ENCODE results near the gene ATP9B. TPM values are rescaled to one million over a fixed set of nuclear protein-coding genes. Genes with fewer than 3 reads are reported as not detected.

ATP9B gene
- total RNA-seq, 1 donor from 2014 or later, result 22.7 TPM

GRCh38 chr18:79418236-79418635 is 349.0 kb downstream of the ATP9B start:
- TF ChIP-seq CTCF (conservative IDR thresholded peaks at IDR 0.05; ENCODE audit: low read depth, low read length), result no peak
- DNase-seq (ENCODE audit: low read depth), result no peak

GRCh38 chr18:79418642-79419041 is 349.4 kb downstream of the ATP9B start:
- no peak for DNase-seq (ENCODE audit: low read depth)
- H3K4me3 ChIP-seq (ENCODE audit: low read depth, low read length), result no peak overlapping the region
- no peak for TF ChIP-seq CTCF (conservative IDR thresholded peaks at IDR 0.05; ENCODE audit: low read depth, low read length)

More at GRCh38 chr18:79418236-79418635, 349.0 kb downstream of the ATP9B start:
- H3K4me3 ChIP-seq (ENCODE audit: low read depth, low read length), result no peak overlapping the region

GRCh38 chr18:79420033-79420745 is 351.0 kb downstream of the ATP9B start:
- TF ChIP-seq CTCF (conservative IDR thresholded peaks at IDR 0.05; ENCODE audit: low read depth, low read length), result no peak
- no peak overlapping the region for H3K4me3 ChIP-seq (ENCODE audit: low read depth, low read length)
- DNase-seq (ENCODE audit: low read depth), result no peak

GRCh38 chr18:79421275-79421857 is 352.2 kb downstream of the ATP9B start:
- no peak overlapping the region for H3K4me3 ChIP-seq (ENCODE audit: low read depth, low read length)
- TF ChIP-seq CTCF (conservative IDR thresholded peaks at IDR 0.05; ENCODE audit: low read depth, low read length), result no peak
- DNase-seq (ENCODE audit: low read depth), result no peak

- no peak overlapping the region for H3K4me3 ChIP-seq (ENCODE audit: low read depth, low read length)
- DNase-seq (ENCODE audit: low read depth), result no peak
- no peak for TF ChIP-seq CTCF (conservative IDR thresholded peaks at IDR 0.05; ENCODE audit: low read depth, low read length)
These were observed 353.0 kb downstream of the ATP9B start for GRCh38 chr18:79422022-79422782.

- H3K4me3 ChIP-seq (ENCODE audit: low read depth, low read length), result no peak overlapping the region
- TF ChIP-seq CTCF (conservative IDR thresholded peaks at IDR 0.05; ENCODE audit: low read depth, low read length), result no peak
- DNase-seq (ENCODE audit: low read depth), result no peak
These were observed 353.6 kb downstream of the ATP9B start for GRCh38 chr18:79422783-79423165.
